RPMI7951 (cell line): Measurements from ENCODE around the gene LGR4. TPM values are rescaled to one million over a fixed set of nuclear protein-coding genes. Genes with fewer than 3 reads are reported as not detected.
"Not testable (repeated sequence)": the region's sequence is repeated elsewhere in the genome, so short reads cannot be mapped to it uniquely, and the experiment has no call there.

Experiments
- DNase-seq: peaks from one replicate; pipeline ENCODE4 v3.0.0-alpha.2; 2012; ENCODE audit warnings: low read depth
- total RNA-seq: library from RNA; depleted of rRNA; stranded (reverse); fragments of >200 nt; shearing (Covaris generic); gene quantifications from 2 replicates; pipeline ENCODE4 v1.2.3, GENCODE V29; 2014; rRNA removed

LGR4 gene
- total RNA-seq, result 7.6 and 9.0 TPM in 2 replicates

- peak; percentile 93 for DNase-seq
These were observed at the start of gene LGR4 for GRCh38 chr11:27472398-27473016. Gene LGR4, minus strand, starts transcription at chr11:27472790. Its CDS starts 488 bp downstream, at chr11:27472302.

GRCh38 chr11:27520226-27520625 is 47.6 kb upstream of the LGR4 start:
- no peak for DNase-seq

- DNase-seq, result no peak
These were observed 45.9 kb upstream of the LGR4 start for GRCh38 chr11:27518518-27518917.

GRCh38 chr11:27517490-27517889 is 44.9 kb upstream of the LGR4 start:
- not testable (repeated sequence) for DNase-seq

GRCh38 chr11:27514558-27514957 is 42.0 kb upstream of the LGR4 start:
- peak; percentile 53 for DNase-seq

- DNase-seq, result no peak
These were observed 41.5 kb upstream of the LGR4 start for GRCh38 chr11:27514076-27514475.

- no peak for DNase-seq
These were observed 40.8 kb upstream of the LGR4 start for GRCh38 chr11:27513389-27513788.

- no peak for DNase-seq
These were observed 39.6 kb upstream of the LGR4 start for GRCh38 chr11:27512238-27512637.

- no peak for DNase-seq
These were observed 37.3 kb upstream of the LGR4 start for GRCh38 chr11:27509908-27510307.

GRCh38 chr11:27507557-27508322 is 35.1 kb upstream of the LGR4 start:
- DNase-seq, result no peak

GRCh38 chr11:27506200-27507182 is 33.9 kb upstream of the LGR4 start, which contains the start of gene LIN7C:
Gene LIN7C, minus strand, starts transcription at chr11:27506769. Its CDS starts 17 bp downstream, at chr11:27506752.
- peak; percentile 92 for DNase-seq

GRCh38 chr11:27505781-27506180 is 33.2 kb upstream of the LGR4 start:
- no peak for DNase-seq

- DNase-seq, result no peak
These were observed 31.6 kb upstream of the LGR4 start for GRCh38 chr11:27504205-27504604.

GRCh38 chr11:27501100-27501499 is 28.5 kb upstream of the LGR4 start:
- no peak for DNase-seq

- DNase-seq, result no peak
These were observed 25.3 kb upstream of the LGR4 start for GRCh38 chr11:27497911-27498310.

GRCh38 chr11:27497284-27497866 is 24.8 kb upstream of the LGR4 start:
- DNase-seq, result peak; percentile 17

- DNase-seq, result no peak
These were observed 23.9 kb upstream of the LGR4 start for GRCh38 chr11:27496461-27496860.

- DNase-seq, result no peak
These were observed 23.2 kb upstream of the LGR4 start for GRCh38 chr11:27495710-27496300.

GRCh38 chr11:27489092-27489491 is 16.5 kb upstream of the LGR4 start:
- no peak for DNase-seq

- DNase-seq, result no peak
These were observed 15.1 kb upstream of the LGR4 start for GRCh38 chr11:27487706-27488105.
